Tibial artery (tissue), 4 donors: ENCODE results near the gene KCNH1.

Source experiments
- DNase-seq, 2 donors: peaks; one replicate each; pipeline ENCODE4 v3.0.0-alpha.2; 2019
- H3K27ac ChIP-seq, 2 donors: fragments of 200-600 bp; sonication (generic) in 1 of 2; 1 replicate in 1 of 2; 2 replicates in 1 of 2; pipeline ENCODE4 v1.5.1; 2018 to 2019; ENCODE audit warnings: mild to moderate bottlenecking in 1 of 2
- H3K27me3 ChIP-seq, 2 donors: fragments of 200-600 bp; sonication (generic) in 1 of 2; one replicate each; pipeline versions ENCODE4 v1.5.1 to v1.6.0; 2016 to 2019
- H3K36me3 ChIP-seq, 3 donors: fragments of 200-600 bp; sonication (generic) in 2 of 3; one replicate each; pipeline ENCODE4 v1.5.1; 2016 to 2019; ENCODE audit warnings: mild to moderate bottlenecking in 2 of 3
- H3K4me1 ChIP-seq, 4 donors: fragments of 200-600 bp; sonication (generic) in 2 of 4; 1 replicate in 3 of 4; 2 replicates in 1 of 4; pipeline ENCODE4 v1.5.1; 2016 to 2019
- H3K4me3 ChIP-seq, 2 donors: fragments of 200-600 bp; sonication (generic) in 1 of 2; 1 replicate in 1 of 2; 2 replicates in 1 of 2; pipeline ENCODE4 v1.5.1; 2018 to 2019; ENCODE audit warnings: mild to moderate bottlenecking in 2 of 2
- H3K9me3 ChIP-seq, 3 donors: fragments of 200-600 bp; sonication (generic) in 1 of 3; one replicate each; pipeline ENCODE4 v1.5.1; 2016 to 2019
- intact Hi-C: fragments of 100-400 bp; cut with DNase I; formaldehyde crosslinking; loops from one replicate; pipeline ENCODE4 v1.15.0; 2023; ENCODE audit warnings: low total_unique reads
- TF ChIP-seq, protein P1 (sequence below), 2 experiments: fragments of 200-600 bp in 1 of 2; fragments of 450-650 bp in 1 of 2; IDR thresholded peaks; one replicate each; pipeline ENCODE4 v1.5.1; 2017 to 2019; ENCODE audit warnings: antibody characterized with exemption in 2 of 2, mild to moderate bottlenecking in 1 of 2, moderate library complexity in 1 of 2

The KCNH1 gene

DNA sequence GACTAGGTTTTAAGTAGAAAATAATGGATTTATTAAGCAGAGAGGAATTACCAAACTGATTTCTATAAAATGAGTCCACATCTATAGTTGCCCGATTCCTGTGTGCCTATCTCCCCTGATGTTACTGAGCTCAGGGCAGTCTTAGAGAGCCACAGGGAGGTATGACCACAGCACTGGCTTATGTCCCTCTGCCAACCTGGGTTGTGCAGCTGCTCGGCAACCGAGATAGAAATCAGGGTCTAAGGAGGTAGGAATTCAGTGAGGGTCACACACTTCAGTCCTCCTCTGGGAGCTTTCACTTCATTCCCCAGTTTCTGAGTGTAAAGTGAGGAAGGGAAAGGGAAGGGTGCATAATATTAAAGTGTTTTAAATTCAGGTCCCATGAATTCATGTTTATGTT lies 386.8 kb downstream of the KCNH1 start:
- TF ChIP-seq, protein P1, sequence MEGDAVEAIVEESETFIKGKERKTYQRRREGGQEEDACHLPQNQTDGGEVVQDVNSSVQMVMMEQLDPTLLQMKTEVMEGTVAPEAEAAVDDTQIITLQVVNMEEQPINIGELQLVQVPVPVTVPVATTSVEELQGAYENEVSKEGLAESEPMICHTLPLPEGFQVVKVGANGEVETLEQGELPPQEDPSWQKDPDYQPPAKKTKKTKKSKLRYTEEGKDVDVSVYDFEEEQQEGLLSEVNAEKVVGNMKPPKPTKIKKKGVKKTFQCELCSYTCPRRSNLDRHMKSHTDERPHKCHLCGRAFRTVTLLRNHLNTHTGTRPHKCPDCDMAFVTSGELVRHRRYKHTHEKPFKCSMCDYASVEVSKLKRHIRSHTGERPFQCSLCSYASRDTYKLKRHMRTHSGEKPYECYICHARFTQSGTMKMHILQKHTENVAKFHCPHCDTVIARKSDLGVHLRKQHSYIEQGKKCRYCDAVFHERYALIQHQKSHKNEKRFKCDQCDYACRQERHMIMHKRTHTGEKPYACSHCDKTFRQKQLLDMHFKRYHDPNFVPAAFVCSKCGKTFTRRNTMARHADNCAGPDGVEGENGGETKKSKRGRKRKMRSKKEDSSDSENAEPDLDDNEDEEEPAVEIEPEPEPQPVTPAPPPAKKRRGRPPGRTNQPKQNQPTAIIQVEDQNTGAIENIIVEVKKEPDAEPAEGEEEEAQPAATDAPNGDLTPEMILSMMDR (IDR thresholded peaks at IDR 0.05), result no peak
- intact Hi-C loops, result no loop called here
- no peak overlapping the region for H3K27ac ChIP-seq
- H3K4me3 ChIP-seq, result no peak overlapping the region
- no peaks in the 10 kb centered on the region for H3K9me3 ChIP-seq
- H3K36me3 ChIP-seq, result no peaks in the 10 kb centered on the region
- H3K4me1 ChIP-seq, result no peaks in the 10 kb centered on the region
- no peaks in the 10 kb centered on the region for H3K27me3 ChIP-seq
- DNase-seq, result no peak

DNA sequence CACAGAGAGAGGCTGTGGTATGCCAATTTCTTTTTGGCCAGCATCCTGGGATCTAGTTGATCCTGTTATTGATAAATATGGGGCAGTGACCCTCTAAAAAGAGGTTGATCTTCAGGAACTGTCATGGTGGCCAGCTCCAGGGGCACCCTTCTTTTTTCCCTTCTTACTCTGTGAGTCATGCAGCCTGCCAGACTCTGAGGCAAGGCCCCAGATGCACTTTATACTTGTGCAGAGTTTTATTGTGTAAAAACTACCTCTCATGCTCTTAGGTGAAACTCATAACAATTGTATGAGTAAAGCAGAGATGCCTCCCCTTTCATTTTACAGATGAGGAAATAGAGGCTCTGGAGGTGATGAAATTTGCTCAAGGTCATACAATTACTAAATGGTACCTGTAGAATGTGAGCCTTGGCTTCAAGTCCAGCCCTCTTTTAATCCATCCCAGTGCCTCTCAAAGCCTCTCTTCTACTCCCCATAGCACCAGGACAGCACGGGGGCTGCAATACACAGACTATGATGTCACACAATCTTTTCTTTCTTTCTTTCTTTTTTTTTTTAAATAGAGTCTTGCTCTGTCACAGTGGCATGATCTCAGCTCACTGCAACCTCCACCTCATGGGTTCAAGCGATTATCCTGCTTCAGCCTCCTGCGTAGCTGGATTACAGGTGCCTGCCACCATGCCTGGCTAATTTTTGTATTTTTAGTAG lies 387.8 kb downstream of the KCNH1 start:
- no peak for DNase-seq
- Histone ChIP-seq H3K27ac (no peak overlapping the region), H3K4me3 (no peak overlapping the region), H3K36me3 (no peaks in the 10 kb centered on the region), H3K27me3 (no peaks in the 10 kb centered on the region), H3K4me1 (no peaks in the 10 kb centered on the region), H3K9me3 (no peaks in the 10 kb centered on the region)
- TF ChIP-seq, protein P1 (IDR thresholded peaks at IDR 0.05), result no peak
- intact Hi-C loops, result no loop called here

DNA sequence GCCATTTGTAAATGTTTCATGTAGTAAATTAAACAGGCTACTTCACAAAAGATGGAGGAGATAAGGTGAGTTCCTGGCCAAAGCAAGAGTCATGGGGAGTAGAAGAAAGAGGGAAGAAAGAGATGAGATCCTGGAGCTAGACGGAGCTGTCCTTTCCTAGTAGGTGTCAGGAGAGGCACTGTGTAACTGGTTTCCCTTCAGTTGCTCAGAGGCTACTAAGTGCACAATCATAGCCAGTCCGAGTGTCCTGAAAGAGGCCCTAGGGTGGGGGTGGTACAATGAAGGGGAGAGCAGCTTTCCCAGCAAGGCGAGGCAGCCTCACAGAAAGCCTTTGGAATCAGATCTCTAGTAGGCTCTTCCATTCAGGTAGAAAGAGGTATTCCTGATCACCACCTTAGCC lies 390.9 kb downstream of the KCNH1 start:
- H3K4me1 ChIP-seq, result no peaks in the 10 kb centered on the region
- TF ChIP-seq, protein P1 (IDR thresholded peaks at IDR 0.05), result no peak
- DNase-seq, result no peak
- H3K27ac ChIP-seq, result no peak overlapping the region
- H3K27me3 ChIP-seq, result no peaks in the 10 kb centered on the region
- H3K36me3 ChIP-seq, result no peaks in the 10 kb centered on the region
- no peaks in the 10 kb centered on the region for H3K9me3 ChIP-seq
- intact Hi-C loops, result no loop called here
- no peak overlapping the region for H3K4me3 ChIP-seq

DNA sequence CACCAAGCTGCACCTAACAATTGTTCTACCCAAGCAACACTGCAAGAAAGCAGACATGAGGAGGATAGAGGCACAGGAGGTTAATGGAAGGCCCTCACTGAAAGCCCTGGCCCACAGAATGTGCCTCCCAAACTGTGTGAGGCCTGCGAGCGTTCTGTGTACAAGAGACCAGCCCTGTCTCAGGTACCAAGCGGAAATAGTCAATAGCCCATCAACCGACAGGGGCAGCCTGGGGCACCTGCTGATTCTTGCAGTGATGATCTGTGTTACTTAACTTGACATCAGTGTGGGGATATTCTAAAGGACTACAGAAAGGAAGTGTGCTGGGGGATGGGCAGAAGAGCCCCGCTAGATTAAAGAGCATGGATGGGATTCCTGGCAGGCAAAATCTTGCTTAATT lies 392.4 kb downstream of the KCNH1 start:
- Histone ChIP-seq H3K36me3 (no peaks in the 10 kb centered on the region), H3K9me3 (no peaks in the 10 kb centered on the region), H3K4me1 (no peaks in the 10 kb centered on the region), H3K4me3 (no peak overlapping the region), H3K27me3 (no peaks in the 10 kb centered on the region), H3K27ac (no peak overlapping the region)
- DNase-seq, result no peak
- intact Hi-C loops, result no loop called here
- TF ChIP-seq, protein P1 (IDR thresholded peaks at IDR 0.05), result no peak

DNA sequence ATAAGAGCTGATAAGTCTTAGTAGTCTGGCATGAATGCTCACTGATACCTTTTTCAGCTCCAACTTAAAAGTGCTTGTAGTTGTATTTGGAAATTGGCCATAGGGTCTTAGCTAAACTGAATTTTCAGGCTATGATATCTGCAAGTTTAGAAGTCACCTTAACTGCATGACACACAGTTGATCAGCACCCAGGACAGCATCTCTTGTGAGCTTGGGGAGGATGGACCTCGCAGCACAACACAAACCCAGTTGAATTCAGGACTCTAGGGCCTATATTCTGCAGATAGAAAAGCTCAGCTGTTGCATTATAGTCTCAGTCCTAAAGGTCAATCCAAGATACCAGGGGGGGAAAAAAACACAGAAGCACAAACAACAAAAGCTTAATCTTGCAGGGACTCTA lies 394.3 kb downstream of the KCNH1 start:
- intact Hi-C loops, result no loop called here
- Histone ChIP-seq H3K27ac (no peak overlapping the region), H3K4me3 (no peak overlapping the region), H3K27me3 (no peaks in the 10 kb centered on the region), H3K36me3 (no peaks in the 10 kb centered on the region), H3K9me3 (no peaks in the 10 kb centered on the region), H3K4me1 (no peaks in the 10 kb centered on the region)
- TF ChIP-seq, protein P1 (IDR thresholded peaks at IDR 0.05), result no peak
- DNase-seq, result no peak

DNA sequence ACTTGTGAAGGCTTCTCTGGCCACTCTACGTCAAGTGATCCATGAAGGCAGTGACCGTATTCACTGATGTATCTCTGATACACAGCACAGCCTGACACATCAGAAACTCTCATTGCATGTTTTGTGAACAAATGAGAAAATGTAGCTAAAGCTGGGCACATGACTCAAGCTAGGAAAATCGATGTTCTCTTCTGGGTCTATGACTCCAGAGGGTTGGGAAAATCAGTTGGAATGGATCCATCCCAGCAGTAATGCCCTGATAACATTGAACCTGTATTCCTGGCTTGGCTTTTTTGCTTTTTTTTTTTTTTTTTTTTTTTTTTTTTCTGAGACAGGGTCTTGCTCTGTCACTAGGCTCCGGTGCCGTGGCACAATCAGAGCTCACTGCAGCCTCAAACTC lies 395.7 kb downstream of the KCNH1 start:
- intact Hi-C loops, result no loop called here
- Histone ChIP-seq H3K27me3 (no peaks in the 10 kb centered on the region), H3K4me1 (no peaks in the 10 kb centered on the region), H3K36me3 (no peaks in the 10 kb centered on the region), H3K9me3 (no peaks in the 10 kb centered on the region), H3K27ac (no peak overlapping the region), H3K4me3 (no peak overlapping the region)
- no peak for DNase-seq
- TF ChIP-seq, protein P1 (IDR thresholded peaks at IDR 0.05), result no peak
